HPDE6-E6E7 (cell line): ENCODE results near the gene SEC16A.

Source experiments
- DNase-seq: peaks from one replicate; pipeline ENCODE4 v3.0.0; 2011; ENCODE audit warnings: missing footprints; ENCODE audit errors: extremely low spot score

The SEC16A gene

GRCh38 chr9:136504512-136505348 lies 21.9 kb upstream of the SEC16A start:
- no peak for DNase-seq

- no peak for DNase-seq
Measured at GRCh38 chr9:136502940-136503550, 20.2 kb upstream of the SEC16A start.

- no peak for DNase-seq
Measured at GRCh38 chr9:136502196-136502595, 19.4 kb upstream of the SEC16A start.

- no peak for DNase-seq
Measured at GRCh38 chr9:136501686-136502085, 18.8 kb upstream of the SEC16A start.

DNA sequence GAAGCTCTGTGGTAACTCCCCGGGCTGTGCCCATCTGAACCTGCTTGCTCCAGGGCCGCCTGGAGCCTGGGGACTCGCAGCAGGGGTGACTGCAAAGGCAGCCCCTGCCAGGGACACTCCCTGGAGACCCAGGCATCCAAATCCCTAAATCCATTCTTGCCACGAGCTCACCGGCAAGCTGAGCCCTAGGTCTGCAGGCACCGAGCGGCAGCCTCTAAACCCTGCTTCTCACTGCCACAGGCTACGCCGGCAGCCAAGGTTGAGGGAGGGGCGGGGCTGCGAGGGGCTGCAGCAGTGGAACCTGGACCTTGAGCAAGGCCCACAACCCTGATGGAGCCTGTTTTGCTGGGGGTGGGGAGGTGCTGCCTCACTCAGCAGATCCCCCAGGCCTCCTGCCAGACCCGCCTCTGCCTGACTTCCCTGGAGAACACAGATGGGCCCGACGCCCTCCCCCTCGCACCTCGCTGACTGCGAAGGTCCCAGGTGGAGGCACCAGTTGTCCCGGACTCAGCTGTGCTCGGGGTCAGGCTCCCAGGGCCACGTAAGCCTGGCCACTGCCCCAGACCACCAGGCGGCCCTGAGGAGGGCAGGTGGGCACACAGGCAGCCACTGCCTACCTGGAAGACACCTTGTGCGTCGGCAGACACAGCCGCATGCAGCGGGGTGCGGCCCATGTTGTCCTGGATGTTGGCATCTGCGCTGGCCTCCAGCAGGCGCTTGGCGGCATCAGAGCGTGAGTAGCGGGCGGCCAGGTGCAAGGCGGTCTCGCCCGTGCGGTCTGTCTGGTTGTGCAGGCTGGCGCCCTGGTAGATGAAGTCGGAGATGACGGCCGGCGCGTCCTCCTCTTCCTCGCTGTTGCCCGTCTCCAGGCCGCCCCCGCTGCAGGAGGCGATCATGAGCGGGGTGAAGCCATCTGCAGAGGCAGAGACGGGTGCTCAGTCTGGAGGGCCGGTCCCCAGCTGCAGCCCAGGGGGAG lies 17.4 kb upstream of the SEC16A start:
- no peak for DNase-seq

DNA sequence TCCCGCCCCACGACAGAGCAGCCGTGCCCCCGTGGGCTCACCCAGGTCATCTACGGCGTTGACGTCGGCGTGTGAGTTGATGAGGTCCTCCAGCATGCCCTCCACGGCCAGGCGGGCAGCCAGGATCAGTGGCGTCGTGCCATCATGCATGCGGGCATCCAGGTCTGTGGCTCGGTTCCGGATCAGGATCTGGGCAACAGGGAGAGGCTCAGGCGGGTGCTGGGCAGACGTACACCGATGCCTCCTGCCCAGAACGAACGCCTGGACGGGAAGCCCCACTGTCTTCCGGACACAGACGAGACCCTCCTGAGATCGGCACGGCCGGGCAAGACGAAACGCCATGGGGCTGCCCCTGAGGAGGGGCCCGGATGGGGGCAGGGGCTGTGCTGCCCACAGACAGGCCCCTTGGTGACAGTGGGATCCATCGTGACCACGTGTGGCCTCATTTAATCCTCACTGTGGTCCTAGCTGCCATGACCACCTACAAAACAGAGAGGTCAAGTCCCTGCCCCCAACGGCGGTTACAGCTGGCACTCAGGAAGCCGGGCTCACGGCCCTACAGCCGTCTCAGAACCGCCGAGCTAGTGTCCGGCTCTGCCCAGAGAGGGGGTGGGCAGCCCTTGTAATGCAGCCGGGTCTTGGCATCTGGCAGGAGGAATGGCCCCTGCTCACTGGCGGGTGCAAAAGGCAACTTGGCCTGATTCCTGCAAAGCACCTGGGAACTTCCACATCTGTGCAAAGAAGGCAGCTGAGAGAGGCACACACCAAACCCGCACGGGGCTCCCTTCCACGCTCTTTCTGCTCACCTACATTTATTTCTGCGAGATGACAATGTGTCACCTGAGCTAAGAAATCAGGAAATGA lies 16.5 kb upstream of the SEC16A start:
- DNase-seq = no peak

- no peak for DNase-seq
Measured at GRCh38 chr9:136497916-136498695, 15.3 kb upstream of the SEC16A start.

DNA sequence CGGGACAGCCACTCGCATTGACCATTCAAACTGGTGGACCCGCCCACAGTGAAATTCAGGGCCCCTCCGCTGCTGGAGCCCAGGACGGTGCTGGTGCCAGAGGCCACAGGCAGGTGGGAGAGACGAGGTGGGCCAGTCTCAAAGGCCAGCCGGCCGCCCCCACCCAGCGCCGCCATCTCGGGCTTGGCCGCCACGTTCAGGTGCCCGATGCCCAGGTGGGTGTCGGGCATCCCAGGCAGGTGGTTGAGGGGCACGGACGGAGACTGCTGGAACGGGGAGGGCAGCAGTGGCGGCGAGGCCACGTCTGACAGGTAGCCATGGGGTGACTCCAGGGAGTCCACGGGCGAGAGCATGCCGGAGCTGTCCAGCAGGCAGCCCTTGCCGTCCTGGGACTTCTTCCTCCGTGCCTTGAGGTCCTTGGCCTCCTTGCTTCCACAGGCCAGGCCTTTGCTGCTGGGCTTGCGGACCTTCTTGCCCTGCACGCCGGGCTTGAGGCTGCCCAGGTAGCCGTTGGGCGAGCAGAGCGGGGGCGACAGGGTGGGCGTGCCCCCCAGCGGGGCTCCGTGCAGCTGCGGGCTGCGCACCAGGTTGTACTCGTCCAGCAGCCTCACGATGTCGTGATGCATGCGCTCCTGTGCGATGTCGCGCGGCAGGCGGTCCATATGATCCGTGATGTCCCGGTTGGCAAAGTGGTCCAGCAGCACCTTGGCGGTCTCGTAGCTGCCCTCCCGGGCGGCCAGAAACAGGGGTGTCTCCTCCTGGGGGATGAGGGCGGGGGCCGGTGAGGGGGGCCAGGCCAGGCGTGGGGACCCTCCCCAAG lies 14.2 kb upstream of the SEC16A start:
- no peak for DNase-seq

GRCh38 chr9:136496181-136496580 lies 13.3 kb upstream of the SEC16A start:
- DNase-seq = no peak

GRCh38 chr9:136495238-136495800 lies 12.5 kb upstream of the SEC16A start:
- no peak for DNase-seq

- no peak for DNase-seq
Measured at GRCh38 chr9:136494531-136495215, 11.8 kb upstream of the SEC16A start.

GRCh38 chr9:136494012-136494411 lies 11.2 kb upstream of the SEC16A start:
- no peak for DNase-seq

GRCh38 chr9:136493567-136493971 lies 10.7 kb upstream of the SEC16A start:
- no peak for DNase-seq

DNA sequence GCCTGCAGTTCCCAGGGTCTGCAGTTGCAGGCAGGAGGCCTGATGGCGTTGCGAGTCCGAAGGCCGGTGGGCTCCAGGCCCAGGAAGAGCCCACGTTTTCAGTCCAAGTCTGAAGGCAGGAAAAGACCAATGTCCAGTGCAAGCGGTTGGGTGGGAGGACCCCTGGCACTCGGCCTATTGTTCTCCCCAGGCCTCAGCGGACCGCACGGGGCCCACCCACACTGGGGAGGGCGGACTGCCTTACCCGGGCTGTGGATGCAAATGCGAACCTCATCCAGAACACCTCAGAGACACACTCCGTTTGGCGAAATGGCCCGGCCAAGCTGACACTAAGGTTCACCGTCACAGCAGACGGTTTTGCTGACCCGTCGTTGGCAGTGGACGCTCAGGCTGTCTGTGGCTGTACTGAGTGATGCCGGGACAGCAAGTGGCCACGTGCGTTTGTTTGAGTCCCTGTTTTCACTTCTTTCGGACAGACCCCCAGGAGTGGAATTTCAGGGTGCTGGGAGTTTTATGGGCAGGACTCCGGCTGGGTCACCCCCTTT lies 10.2 kb upstream of the SEC16A start:
- DNase-seq = no peak

DNA sequence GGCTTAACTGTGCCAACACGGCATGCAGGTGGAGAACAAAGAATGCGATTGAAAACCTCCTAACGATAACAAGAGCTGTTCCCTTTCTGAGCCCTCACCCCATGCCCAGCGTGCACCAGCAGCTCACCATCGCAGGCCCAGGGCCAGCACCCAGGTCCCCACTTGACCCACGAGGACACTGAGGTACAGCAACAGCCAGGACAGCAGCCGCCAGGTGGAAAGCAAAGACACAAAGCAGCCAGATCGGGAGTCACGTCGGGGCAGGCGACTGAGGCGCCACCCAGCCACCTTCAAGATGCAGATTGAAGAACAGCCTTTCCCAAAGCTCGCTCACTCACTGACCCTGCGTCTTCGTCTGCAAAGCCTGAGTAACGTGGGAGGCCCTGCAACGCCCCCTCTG lies 6.9 kb upstream of the SEC16A start:
- DNase-seq = no peak

DNA sequence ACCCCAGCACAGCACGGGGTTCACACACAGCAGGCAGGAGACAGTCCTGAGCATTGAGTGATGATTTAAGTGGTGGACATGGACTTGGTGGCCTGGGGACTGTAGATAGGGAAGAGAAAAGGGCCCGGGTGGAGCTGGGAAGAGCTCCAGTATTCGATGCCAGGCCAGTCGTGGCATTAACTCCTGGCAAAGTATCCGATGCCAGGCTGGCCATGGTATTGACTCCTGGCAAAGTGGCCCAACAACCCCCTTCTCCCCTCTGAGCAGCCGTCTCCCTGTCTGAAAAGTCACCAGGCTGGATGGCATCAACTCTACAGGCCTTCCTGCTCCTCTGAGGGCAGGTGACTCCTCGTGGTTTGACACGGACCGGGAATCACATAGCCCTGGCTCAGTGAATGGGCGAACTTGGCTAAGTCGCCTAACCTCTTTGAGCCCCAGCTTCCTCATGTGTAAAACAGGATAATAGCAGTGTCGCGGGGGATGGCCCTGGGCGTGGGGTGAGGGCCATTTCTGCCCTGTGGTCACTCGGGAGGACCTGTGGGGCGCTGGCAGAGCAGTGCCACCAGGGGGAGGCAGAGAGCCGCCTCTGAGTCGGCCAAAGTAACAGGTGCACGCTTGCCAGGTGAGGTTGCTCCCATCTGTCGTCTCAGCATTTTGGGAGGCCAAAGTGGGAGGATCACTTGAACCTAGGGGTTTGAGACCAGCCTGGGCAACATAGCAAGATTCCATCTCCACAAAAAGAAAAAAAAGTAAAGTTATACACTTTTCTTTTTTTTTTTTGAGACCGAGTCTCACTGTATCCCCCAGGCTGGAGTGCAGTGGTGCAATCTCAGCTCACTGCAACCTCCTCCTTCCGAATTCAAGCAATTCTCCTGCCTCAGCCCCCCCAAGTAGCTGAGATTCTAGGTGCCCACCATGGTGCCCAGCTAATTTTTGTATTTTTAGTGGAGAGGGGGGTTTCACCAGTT lies 5.7 kb upstream of the SEC16A start:
- DNase-seq = peak; percentile 44

- DNase-seq = no peak
Measured at GRCh38 chr9:136487672-136488071, 4.8 kb upstream of the SEC16A start.
